HG03354 (cell line): ENCODE measurements around the gene B4GALT1.
A peak's percentile ranks its signal among the peaks of the same experiment; 100 is the strongest.

Source experiments
- ATAC-seq: cut with Tn5 transposase; IDR thresholded peaks from one replicate; pipeline ENCODE4 v1.9.1; 2021; ENCODE audit warnings: mild to moderate bottlenecking; ENCODE audit not compliant: unreplicated experiment, poor library complexity, severe bottlenecking

Gene B4GALT1

DNA sequence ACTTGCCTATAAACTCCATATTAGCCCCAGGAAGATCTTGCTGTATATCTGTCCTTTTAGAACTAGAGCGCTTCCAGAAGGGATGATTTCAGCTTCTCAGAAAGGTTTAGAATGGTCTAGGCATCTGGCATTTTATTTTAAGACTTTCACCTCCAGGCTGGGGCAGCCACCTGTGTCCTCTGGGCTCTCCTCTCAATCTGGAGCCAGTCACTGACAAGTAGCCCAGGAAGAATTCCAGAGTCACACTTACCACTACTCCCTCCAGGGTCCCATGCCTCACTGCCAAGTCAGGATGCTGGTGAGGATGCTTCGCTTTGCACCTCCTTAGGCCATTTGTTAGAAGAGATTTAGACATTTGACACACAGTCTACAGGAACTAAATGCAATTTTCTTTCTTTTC is 20.8 kb downstream of the B4GALT1 start:
- no peak for ATAC-seq

DNA sequence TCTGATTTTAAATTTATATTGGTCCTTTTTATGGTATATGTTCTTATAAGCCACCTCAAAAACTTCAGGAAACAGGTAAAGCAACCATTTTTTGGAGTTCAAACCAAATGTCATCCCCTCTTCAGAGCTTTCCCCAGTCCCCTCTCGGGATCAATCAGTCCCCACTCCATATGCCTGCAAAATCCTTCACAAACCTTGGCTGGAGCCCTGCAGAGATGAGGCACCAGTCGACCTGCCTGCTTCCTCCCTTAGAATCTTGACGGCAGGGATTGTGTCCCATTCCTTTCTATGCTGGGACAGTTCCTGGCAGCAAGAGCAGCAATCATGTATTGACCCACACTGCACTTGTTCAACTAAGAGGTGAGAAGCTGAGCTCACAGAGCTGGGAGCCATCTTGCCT is 22.6 kb downstream of the B4GALT1 start:
- no peak for ATAC-seq

DNA sequence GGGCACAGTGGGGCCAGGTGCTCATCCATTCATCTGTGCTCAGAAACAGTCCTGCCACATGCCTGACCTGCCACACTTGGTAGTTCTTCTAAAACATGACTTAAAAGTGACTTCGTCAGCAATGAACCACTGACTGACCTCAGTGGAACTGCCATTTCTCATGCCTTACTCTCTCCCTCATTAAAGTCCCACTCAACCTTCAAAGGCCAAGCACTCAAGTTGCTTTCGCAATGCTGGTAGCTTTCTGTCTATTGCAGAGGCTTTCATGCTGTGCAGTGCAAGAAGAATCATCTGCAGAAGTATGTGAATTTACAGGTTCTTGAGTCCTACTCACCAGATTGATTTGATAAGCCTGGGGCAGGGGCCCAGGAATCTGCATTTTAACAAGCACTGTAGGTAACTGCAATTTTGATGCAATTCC is 23.9 kb downstream of the B4GALT1 start:
- no peak for ATAC-seq

DNA sequence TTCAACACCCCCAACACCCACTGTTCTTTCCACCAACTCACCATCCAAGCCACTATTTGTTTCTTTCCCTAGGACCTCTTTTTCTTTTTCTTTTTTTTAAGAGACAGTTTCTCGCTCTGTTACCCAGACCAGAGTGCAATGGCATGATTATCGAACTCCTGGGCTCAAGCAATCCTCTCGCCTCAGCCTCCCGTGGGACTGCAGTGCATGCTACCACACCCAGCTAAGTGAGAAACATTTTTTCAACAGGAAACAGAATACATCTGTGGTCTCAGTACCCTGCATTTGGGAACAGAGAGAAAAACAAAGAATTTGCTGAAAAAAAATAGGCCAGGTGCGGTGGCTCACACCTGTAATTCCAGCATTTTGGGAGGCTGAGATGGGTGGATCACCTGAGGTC is 24.6 kb downstream of the B4GALT1 start:
- ATAC-seq: no peak

DNA sequence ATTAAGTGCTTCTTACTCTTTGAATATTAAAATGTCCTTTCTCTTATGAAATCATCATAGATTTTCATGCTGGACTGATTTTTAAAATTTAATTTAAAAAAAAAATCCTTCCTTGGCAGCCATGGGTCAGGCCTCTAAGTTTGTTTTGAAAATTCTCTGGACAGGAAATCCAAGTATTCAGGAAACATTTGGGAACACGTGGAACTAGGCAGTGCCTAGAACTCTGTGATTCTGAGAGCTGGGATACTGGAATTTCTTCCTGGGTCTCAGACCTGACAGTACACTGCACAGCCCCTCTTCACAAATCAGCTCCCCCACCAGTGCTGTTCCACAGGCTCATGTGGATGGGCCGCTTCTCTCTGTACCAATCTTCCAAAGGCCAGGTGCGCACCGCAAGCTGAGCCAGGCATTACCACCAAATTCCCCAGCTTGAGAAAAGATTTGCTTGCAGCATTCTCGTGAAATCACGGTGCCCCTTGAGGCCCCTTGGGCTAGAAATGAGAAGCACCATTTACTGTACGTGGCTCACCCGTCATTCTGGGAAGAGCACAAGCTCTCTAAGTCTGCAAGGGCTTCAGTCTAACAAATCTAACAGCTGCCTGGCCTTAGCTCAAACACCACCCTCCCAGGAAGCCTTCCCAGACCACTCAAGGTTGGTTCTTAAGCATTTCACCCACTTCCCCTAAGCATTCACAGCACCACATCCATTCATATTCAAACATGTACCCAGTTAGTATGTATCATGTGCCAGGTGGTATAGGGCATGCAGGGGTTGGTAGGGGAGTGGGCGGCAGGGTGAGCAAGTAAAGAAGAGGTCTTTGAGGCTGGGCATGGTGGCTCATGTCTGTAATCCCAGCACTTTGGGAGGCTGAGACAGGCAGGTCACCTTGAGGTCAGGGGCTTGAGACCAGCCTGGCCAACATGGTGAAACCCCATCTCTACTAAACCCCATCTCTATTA is 26.5 kb downstream of the B4GALT1 start:
- no peak for ATAC-seq

DNA sequence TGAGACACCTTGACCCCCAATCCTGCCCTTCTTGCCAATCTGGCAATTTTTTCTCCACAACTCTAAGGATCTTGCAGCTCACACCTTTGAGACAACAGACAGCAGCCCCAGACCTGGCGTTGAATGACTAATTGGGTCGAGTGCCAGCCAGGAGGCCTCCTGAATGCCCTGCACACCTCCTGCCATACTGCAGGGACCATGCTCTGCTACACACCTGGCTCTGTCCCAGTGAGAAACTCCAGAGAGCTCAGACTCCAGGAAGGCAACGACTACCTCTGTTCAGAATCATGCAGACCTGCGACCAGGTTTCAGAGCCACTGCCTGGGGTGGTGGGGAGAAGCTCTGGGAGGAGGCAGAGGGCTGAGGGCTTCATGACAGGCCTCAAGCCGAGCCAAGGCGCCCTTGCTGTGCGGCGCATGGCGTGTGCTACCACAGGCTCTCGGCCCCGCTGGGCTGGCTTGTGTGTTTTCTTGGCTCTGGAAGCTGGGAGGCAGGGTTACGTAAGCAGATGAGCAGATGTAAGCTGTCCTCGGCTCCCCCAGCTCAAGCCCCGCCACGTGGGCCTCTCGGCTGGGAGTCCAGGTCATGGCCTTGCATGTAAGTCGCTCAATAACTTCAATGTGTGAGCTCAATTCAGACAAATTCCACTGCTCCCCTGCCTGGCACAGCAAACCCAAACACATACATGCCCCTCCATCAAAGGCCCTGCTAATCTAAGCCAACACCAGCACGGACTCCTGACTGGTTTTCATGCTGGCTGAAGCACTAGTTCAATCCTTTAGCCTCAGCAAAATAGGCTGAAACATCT is 27.5 kb downstream of the B4GALT1 start:
- no peak for ATAC-seq

DNA sequence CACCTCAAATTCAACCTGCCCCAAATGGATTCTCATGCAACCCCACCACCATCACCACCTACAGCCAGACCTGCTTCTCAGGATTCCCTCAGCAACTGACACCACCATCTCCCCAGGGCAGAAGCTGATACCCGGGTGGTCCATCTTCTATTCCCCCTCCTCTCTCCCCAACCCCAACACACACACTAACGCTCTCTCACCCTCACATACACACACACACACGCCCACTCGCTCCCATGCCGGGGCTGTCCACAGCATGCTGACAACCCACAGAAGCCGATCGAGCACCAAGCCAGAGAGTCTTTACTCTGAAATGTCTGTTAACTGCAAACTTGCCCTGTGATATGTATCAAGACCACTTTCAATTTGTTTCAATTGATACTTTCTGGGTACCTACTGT is 28.4 kb downstream of the B4GALT1 start:
- ATAC-seq: no peak

DNA sequence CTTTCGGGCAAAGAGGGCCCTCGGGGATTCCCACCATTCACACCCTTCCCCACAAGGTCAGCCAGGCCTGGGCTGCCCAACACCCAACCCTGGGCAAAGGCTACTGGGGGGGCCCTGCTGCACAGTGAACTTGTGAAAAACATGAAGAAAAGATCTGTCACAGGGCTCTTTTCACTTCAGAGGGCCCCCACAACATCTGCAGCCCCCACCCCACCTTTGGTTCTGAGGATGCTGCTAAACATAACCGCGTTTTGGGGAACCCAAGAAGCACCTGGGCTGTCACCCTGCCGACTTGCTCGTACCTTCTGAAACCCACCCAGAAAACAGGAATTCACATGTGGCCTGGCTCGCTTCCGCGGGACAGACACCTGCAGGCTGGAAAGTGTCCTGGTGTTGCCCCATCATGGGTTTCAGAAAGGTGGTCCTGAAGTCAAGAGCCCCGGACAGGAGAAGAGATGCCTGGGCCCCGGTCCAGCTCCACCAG is 29.3 kb downstream of the B4GALT1 start:
- no peak for ATAC-seq

DNA sequence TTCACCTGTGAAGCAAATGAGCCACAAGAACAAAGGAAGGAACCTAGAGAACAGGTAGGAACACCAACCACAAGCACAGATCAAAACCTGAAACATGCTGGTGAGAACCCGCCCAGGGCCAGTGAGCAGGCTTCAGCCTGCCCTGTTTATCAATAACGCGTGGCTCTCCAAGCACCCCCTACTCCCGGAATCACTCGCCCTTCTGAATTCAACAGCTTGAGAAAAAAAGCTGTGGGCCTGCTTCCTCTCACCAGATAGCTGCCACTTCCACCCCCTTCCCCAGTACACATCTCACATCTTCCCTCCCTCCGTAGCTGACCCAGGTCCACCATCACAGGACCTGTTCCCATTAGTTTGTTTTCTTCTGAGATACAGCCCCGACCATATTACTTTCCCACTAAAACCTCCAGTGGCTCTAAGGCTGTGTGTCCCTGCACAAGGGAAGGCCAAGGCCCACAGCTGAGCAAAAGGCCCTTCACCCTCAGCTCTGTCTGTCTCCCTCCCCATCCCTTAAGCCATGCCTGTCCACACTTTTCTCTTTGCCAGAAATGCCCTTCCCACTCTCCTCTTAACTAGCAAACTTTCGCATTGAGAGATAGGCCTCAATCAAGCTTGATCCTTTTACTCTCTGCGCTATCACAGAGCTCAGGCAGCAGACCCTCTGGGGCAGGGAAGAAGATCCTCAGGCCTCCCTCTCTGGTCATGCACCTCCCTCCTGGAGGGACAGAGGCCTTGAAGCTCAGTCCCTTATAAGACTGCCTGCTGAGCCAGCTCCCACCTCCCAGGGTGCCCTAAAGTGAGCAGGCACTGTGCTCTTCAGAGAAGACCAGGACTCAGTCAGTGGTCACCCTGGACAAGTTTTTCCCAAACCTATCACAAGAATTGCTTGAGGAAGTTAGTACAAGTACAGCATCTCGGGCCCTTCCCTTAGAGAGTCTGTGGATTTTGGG is 30.1 kb downstream of the B4GALT1 start:
- peak; percentile 35 for ATAC-seq

DNA sequence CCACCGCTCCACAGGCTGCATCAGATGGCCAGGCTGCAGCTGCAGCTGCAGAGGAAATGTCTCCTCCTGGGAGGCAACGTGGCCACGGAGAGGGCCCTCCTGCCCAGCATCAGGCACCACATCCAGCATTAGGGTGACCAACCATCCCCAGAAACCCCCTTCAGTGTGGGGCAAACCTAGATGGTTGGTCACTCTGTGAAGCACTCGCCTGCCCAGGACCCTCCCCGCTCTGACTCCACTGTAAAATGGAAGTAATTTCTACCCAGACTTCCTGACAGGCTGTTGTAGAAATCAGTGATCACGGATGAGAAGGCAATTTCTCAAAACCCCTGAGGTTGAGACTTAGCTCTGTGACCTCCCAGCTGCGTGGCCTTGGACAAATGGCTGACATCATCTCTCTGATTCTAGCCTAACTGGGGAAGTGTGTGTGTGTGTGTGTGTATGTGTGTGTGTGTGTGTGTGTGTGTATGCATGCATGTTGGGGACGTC is 31.6 kb downstream of the B4GALT1 start:
- ATAC-seq: no peak

DNA sequence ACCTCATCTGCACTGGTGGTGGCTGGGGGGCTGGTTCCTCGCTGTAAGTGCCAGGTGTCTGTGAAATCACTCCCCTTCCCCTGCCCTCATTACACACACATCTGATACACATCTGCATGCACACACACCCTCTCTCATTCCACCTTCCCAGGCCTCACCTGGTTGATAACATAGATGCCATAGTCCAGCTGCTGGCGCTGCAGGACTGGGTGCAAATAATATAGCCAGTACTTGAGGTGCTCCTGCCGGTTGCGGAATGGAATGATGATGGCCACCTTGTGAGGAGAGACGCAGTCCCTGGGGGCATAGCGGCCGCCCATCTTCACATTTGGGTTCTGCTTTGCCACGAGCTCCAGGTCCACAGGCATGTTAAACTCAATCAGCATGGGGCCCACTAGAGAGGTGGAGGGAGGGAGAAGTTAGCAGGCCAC is 32.1 kb downstream of the B4GALT1 start:
- ATAC-seq: no peak

DNA sequence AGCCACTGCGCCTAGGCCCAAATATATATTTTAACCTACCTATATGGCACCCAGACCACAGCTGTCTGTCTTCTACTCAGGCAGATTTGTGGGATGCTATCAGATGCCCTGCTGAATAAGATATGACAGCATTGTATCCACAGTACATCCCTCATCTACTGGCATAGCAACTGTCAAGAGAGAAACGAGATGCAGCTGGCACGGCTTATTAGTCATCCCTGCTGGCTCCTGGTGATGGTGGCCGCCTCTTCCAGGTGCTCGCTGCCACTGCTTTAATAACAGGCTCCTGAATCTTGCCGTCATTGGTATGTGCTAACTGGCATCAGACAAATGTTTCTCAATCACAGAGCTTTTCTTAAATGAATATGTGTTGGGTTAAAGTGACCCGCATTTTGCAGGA is 34.0 kb downstream of the B4GALT1 start:
- ATAC-seq: no peak

DNA sequence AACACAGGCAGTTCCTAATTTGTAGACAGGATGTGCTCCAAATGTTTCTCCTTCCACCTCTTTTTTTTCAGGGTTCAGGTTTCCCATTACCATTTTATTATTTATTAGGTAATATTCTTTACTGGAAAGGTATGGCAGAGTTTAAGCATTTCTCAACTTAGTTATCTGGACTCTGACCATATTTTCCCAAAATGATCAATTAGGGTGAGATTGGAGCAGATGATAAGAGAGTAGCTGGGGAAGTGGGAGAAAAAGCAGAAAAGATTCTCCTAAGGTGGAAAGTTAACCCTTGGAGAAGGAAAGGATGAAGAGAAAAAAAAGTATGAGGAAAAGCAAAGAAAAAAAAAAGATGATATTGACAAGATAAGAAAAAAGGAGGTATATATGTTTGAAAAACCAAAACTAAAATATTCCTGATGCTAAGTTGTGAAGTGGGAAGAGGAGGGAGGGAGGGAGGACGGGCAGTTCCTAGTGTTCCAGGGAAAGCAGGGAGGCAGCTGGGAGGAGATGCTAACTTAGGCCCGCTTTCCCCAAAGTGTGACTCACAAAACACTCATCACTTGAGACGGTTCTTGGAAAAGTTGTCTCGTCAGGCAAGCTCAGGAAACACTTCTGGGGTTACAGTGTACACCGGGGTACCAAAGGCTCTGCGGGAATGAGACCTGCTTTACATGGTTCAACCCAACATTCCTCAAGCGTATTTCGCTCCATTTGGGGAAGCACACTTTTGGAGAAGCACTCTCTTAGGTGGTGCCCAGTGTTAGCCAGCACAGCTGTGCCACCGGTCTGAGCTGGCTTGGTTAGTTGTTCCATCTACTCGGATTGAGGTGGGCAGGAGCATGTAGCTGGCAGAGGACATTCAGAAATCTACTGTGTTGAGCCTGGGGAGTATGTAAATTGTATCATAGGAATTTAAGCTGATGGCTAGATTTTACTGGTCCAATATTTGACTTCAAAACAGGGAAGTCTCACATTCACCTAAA is 35.1 kb downstream of the B4GALT1 start:
- ATAC-seq: no peak

DNA sequence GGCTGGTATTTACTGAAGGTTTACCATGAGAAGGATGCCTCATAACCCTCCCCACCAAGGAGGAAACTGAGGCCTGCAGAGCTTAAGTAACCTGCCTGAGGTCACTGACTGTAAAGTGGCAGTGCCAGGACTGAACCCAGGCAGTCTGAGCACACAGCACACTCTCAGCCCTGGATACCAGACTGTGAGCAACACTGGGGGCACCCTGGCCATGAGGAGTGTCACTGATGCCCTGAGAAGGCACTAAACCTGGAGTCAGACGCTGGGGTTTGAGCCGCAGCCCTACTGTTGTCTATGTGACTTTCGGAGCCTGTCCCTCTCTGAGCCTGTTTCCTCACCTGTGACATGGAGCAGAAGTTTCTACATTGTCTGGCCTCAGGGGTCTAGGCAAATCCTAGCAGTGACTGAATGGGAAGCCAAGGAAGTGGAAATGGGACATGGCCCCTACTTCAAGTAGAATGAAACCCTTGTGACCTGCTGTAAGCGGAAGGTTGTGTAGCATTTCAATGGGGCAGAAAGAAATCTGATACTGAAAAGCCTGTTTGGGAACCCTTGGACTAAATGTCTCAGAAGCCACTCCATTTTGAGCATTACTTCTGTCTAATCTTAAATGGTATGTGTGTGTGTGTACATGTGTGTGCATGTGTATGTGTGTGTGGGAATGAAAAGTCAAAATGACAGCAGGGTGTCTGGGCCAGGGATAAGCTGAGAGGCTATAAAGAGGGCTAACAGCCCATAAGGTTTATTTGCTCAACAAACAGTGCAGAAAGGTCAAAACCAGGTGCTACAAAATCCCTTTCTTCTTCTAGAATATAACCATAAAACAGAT is 36.0 kb downstream of the B4GALT1 start:
- no peak for ATAC-seq

DNA sequence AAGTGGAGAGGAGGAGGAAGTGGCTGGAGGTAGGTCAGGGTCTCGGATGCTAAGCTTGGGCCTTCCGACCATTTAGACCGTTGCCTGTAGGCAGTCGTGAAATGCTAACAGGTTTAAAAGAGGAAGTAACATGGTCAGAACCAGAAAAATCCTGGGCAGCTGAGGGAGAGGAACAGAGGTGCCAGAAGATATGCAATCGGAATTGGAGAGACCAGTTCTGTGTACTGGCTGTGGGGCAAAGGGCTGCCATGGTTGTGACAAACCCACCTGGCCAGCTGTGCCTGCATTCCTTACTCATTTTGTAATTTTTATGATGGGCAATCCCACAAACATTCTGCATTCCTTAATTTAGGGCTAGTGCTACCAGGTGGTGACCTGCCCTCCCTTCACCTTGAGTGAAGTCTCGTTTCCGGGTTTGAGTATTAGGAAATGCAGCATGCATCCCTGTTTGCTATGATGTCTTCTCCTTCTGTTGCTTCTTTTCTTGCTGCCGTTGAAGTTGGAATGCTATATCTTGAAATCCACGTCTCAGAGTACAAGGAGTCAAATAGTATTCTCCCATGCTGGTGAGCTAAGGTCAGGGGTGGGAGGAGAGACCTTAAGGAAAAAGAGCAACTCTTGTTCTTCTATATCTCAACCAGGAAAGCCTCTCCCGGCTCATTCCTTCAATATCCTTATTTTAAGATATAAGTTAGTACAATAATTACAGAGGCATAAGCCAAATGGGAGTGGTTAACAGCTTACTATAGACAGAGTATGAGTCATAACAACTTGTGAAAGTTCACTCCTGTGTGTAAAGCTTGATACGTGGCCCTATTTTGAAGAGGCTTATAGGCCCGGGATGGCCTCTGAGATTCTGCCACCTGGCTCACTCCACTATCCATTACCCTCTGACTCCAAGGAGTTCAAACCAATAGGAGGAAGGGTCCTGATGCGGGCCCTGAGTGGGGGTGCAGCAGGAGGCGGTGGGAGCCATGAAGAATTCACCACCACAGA is 37.0 kb downstream of the B4GALT1 start:
- ATAC-seq: peak; percentile 63

DNA sequence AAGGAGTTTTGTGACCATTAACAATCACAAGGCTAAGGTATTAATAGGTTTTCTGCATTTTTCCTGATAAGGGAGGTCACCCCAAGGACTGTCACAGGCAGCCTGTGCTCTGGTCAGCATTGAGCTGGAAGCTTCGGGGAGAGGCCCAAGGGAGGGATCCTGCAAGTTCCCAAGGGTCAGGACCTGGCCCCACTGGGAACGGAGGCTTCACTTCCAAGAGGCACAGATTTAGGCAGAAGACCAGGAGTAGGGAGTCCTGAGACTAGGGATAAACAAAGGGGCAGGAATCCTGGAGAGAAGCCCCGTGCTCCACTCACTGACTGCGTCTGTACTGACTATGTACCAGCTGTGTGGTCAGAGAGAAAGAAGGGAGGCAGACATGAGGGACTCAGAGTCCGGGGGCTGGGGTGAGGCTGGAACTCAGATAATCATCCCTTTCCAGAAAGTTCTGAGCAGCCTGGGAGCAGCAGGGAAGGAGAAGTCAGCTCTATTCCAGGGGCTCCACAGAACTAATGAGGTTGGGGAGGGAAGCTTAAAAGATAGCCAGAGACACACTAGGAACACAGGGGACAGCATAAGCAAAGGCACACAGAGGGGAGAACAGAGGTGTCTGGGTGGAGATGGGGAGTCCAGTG is 37.8 kb downstream of the B4GALT1 start:
- no peak for ATAC-seq
